ENCODE results near the gene XRRA1. TPM values are rescaled to one million over a fixed set of nuclear protein-coding genes. Genes with fewer than 3 reads are reported as not detected.

XRRA1 gene
- polyA plus RNA-seq, 3 donors, result 1.2 to 3.6 (median 3.5) TPM

- intact Hi-C loops (cut with micrococcal nuclease), result no loop called here
Measured at GRCh38 chr11:74870485-74870884, 78.4 kb downstream of the XRRA1 start.

GRCh38 chr11:74866557-74866956, 82.3 kb downstream of the XRRA1 start:
- Histone ChIP-seq H3K27ac (ENCODE audit: low read depth in 1 of 2, low read length in 2 of 2) (no peak overlapping the region), H3K4me3 (replicated peaks in 1 of 3; ENCODE audit: low read depth in 2 of 3, low read length in 3 of 3) (peak overlapping the region in 1 of 3 experiments; percentile 9), H3K4me1 (ENCODE audit: control insufficient read depth in 1 of 2, insufficient read depth in 2 of 2, low read length in 2 of 2) (no peaks in the 10 kb centered on the region), H3K9me3 (replicated peaks in 1 of 2; ENCODE audit: control insufficient read depth in 1 of 2, insufficient read depth in 1 of 2, low read length in 2 of 2) (peaks cover 60 to 92% of the 10 kb centered on the region in 2 donors), H2AFZ (ENCODE audit: insufficient read depth, low read depth, low read length, poor library complexity, severe bottlenecking) (no peak overlapping the region), H3K79me2 (ENCODE audit: insufficient read depth, low read length) (no peaks in the 10 kb centered on the region), H3K27me3 (ENCODE audit: control insufficient read depth in 2 of 2, insufficient read depth in 2 of 2, low read length in 2 of 2) (no peaks in the 10 kb centered on the region), H3K4me2 (replicated peaks; ENCODE audit: extremely low read depth, low read length, poor library complexity, severe bottlenecking) (no peak overlapping the region), H3K9ac (ENCODE audit: insufficient read depth, low read length, poor library complexity, severe bottlenecking) (no peak overlapping the region), H4K20me1 (ENCODE audit: insufficient read depth, low read length) (no peaks in the 10 kb centered on the region), H3K36me3 (replicated peaks in 1 of 2; ENCODE audit: control insufficient read depth in 1 of 2, insufficient read depth in 2 of 2, low read length in 2 of 2) (peaks cover 9 to 67% of the 10 kb centered on the region in 2 donors)
- no peaks in the 10 kb centered on the region for H3K4me1 Mint-ChIP-seq
- peaks cover 60 to 94% (median 87%) of the 10 kb centered on the region in 7 donors for H3K9me3 Mint-ChIP-seq
- peaks cover 0 to 2% (median 0%) of the 10 kb centered on the region in 3 donors for H3K27me3 Mint-ChIP-seq (ENCODE audit: low read depth in 3 of 3)
- no peak overlapping the region for H3K4me3 Mint-ChIP-seq
- peaks cover 70 to 93% of the 10 kb centered on the region in 2 donors for H3K36me3 Mint-ChIP-seq
- intact Hi-C loops (cut with micrococcal nuclease), result no loop called here
- TF ChIP-seq CTCF (IDR thresholded peaks at IDR 0.05), result no peak
- no peak overlapping the region for H3K27ac Mint-ChIP-seq
- no peak for DNase-seq

More at GRCh38 chr11:74870485-74870884, 78.4 kb downstream of the XRRA1 start:
- Mint-ChIP-seq H3K9me3 (peaks cover 60 to 93% (median 86%) of the 10 kb centered on the region in 7 donors), H3K27ac (no peak overlapping the region), H3K4me1 (no peaks in the 10 kb centered on the region), H3K27me3 (ENCODE audit: low read depth in 3 of 3) (peaks cover 0 to 2% (median 0%) of the 10 kb centered on the region in 3 donors), H3K36me3 (peaks cover 62 to 88% of the 10 kb centered on the region in 2 donors), H3K4me3 (no peak overlapping the region)
- no peak overlapping the region for H3K9ac ChIP-seq (ENCODE audit: insufficient read depth, low read length, poor library complexity, severe bottlenecking)
- H3K27me3 ChIP-seq (ENCODE audit: control insufficient read depth in 2 of 2, insufficient read depth in 2 of 2, low read length in 2 of 2), result no peaks in the 10 kb centered on the region
- TF ChIP-seq CTCF (IDR thresholded peaks at IDR 0.05), result peak; percentile 35
- H3K4me3 ChIP-seq (replicated peaks in 1 of 3; ENCODE audit: low read depth in 2 of 3, low read length in 3 of 3), result no peak overlapping the region
- H3K4me1 ChIP-seq (ENCODE audit: control insufficient read depth in 1 of 2, insufficient read depth in 2 of 2, low read length in 2 of 2), result no peaks in the 10 kb centered on the region
- no peak for DNase-seq
- H2AFZ ChIP-seq (ENCODE audit: insufficient read depth, low read depth, low read length, poor library complexity, severe bottlenecking), result no peak overlapping the region
- H4K20me1 ChIP-seq (ENCODE audit: insufficient read depth, low read length), result no peaks in the 10 kb centered on the region
- no peaks in the 10 kb centered on the region for H3K79me2 ChIP-seq (ENCODE audit: insufficient read depth, low read length)
- H3K27ac ChIP-seq (ENCODE audit: low read depth in 1 of 2, low read length in 2 of 2), result no peak overlapping the region
- peaks cover 58 to 96% of the 10 kb centered on the region in 2 donors for H3K9me3 ChIP-seq (replicated peaks in 1 of 2; ENCODE audit: control insufficient read depth in 1 of 2, insufficient read depth in 1 of 2, low read length in 2 of 2)
- no CpG with 5 or more reads among the region's 1 CpG for WGBS (ENCODE audit: insufficient coverage)
- peaks cover 0 to 63% of the 10 kb centered on the region in 2 donors for H3K36me3 ChIP-seq (replicated peaks in 1 of 2; ENCODE audit: control insufficient read depth in 1 of 2, insufficient read depth in 2 of 2, low read length in 2 of 2)
- H3K4me2 ChIP-seq (replicated peaks; ENCODE audit: extremely low read depth, low read length, poor library complexity, severe bottlenecking), result no peak overlapping the region
